Measurements from ENCODE around the gene MTERF1.

- TF ChIP-seq CTCF (IDR thresholded peaks at IDR 0.05; ENCODE audit: low read length) (no peak), EZH2 (optimal IDR thresholded peaks at IDR 0.05; ENCODE audit: low read depth, low read length) (no peak), EZH2phosphoT487 (IDR thresholded peaks at IDR 0.05; ENCODE audit: low read length) (no peak)
These were observed 34.1 kb downstream of the MTERF1 start for GRCh38 chr7:91846436-91846835.

Measured in MM.1S (cell line).